ENCODE data around the gene RND3.

RND3 gene

DNA sequence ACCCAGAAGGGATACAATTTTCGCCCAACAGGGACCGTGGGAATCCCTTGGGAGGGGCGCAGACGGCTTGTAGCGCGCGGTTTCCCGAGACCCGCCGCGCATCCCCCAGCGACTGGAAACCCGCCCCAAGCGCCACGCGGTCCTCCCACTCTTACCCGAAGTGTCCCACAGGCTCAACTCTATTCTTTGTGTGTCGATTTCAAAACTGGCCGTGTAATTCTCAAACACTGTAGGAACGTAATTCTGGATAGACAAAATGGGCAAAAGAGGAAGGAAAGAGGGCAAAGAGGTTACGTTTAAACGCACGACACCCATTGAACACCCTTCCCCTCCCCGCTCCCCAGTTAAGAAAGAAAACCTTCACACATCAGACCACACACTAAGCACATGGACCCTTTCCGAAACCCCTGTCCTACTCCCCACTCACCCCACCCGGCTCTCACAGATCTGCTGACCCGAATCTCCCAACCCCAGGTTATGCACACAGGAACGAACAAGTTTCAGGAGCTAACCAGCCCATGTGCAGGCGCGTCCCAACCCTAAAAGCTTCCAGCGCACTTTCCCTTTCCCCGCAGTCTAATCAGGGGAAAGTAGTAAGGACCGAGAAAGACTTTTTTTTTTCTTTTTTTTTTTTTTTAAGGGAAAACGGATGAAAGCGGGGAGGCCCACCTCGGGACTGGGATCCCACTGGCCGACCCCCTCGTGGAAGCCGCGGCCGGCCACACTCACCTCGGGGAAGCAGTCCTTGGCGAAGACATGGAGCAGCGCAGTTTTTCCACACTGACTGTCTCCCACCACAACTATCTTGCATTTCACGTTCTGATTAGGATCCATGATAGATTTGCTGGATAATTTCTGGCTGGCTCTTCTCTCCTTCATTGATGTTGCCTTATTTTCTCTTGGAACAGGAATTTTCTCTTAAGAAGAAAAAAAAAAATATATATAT lies 655 bp downstream of the RND3 start:
- peak; percentile 21 for DNase-seq (ENCODE audit: low spot score)
- in situ Hi-C loops (cut with MboI; ENCODE audit: low pct_unique_long_range_greater_than_20kb, low sequenced_read_pairs, unreplicated experiment): loop anchor here (25.0 kb wide), 1 partner anchor 900 kb away; the partner anchor contains the start of gene MMADHC
- TF ChIP-seq, protein P1, sequence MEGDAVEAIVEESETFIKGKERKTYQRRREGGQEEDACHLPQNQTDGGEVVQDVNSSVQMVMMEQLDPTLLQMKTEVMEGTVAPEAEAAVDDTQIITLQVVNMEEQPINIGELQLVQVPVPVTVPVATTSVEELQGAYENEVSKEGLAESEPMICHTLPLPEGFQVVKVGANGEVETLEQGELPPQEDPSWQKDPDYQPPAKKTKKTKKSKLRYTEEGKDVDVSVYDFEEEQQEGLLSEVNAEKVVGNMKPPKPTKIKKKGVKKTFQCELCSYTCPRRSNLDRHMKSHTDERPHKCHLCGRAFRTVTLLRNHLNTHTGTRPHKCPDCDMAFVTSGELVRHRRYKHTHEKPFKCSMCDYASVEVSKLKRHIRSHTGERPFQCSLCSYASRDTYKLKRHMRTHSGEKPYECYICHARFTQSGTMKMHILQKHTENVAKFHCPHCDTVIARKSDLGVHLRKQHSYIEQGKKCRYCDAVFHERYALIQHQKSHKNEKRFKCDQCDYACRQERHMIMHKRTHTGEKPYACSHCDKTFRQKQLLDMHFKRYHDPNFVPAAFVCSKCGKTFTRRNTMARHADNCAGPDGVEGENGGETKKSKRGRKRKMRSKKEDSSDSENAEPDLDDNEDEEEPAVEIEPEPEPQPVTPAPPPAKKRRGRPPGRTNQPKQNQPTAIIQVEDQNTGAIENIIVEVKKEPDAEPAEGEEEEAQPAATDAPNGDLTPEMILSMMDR (IDR thresholded peaks at IDR 0.05; ENCODE audit: extremely low read depth, insufficient read depth, missing control alignments): no peak

DNA sequence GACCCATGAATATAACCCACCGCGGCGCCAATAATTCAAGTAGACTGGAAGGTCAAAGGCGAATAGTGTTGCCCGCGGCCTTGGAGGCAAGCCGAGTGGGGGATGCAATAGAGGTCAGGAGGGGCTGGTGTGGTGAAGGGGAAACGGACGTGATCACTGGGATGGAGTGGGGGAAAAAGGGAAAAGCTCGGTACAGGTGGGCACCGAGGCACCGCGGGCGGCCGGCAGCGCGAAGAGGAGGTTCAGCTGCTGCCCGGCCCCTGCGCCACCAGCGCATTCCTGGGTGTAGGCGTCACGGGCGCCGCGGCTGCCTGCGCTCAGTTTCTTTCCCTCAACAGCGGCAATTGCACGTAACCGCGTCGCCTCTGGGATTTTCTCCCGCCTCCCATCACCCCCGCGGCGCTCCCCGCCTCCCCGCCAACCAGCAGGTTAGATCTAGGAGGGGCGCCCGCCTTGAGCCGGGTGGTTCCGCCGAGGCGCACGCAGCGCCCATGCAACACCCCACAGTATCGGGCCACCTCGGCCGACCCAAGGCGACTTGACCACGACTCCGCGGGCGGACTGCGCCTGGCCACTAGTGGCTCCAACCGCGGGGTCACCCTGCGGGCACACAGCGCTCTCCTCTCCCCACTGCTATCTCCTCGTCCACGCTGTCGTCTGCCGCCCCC lies 1.5 kb downstream of the RND3 start:
- in situ Hi-C loops (cut with MboI; ENCODE audit: low pct_unique_long_range_greater_than_20kb, low sequenced_read_pairs, unreplicated experiment): loop anchor here (25.0 kb wide), 1 partner anchor 899 kb away; the partner anchor contains the start of gene MMADHC
- TF ChIP-seq, protein P1 (IDR thresholded peaks at IDR 0.05; ENCODE audit: extremely low read depth, insufficient read depth, missing control alignments): no peak
- peak; percentile 17 for DNase-seq (ENCODE audit: low spot score)

DNA sequence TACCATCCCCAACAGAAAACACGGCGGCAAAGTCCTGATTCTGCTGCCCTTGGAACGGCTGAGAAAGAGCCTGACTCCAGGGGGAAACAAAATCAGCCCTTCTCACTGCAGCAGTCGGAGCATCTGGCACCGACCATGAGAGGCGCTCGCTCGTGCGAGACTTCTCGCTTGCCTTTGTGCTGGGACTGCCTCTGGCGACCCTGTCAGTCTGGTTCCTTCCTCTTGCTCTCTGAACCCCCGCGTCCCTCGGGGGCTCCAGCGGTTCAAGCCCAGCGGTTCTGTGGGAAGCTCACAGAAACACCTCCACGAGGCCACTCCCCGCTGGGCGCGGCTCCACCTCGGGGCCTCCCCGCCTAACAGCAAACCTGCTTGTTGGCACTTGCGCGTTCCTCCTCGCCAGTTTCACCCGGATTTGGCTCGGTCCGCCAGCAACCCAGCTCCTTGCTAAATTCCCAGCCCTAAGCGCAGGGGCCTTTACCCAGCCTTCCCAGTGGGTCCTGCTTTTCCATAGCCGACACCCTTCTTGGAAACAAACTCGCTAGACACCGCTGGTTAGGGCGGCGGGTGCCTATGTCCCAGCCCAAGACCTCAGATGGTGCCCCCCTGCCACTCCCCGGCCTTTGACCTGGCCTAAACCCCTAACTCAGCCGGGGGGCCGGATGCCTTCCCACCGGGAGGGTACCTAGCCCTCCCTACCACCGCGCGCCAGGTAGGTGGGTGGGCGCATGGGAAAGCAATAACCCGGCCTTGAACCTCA lies 2.2 kb downstream of the RND3 start:
- TF ChIP-seq, protein P1 (IDR thresholded peaks at IDR 0.05; ENCODE audit: extremely low read depth, insufficient read depth, missing control alignments): no peak
- in situ Hi-C loops (cut with MboI; ENCODE audit: low pct_unique_long_range_greater_than_20kb, low sequenced_read_pairs, unreplicated experiment): loop anchor here (25.0 kb wide), 1 partner anchor 898 kb away; the partner anchor contains the start of gene MMADHC
- peak; percentile 34 for DNase-seq (ENCODE audit: low spot score)

DNA sequence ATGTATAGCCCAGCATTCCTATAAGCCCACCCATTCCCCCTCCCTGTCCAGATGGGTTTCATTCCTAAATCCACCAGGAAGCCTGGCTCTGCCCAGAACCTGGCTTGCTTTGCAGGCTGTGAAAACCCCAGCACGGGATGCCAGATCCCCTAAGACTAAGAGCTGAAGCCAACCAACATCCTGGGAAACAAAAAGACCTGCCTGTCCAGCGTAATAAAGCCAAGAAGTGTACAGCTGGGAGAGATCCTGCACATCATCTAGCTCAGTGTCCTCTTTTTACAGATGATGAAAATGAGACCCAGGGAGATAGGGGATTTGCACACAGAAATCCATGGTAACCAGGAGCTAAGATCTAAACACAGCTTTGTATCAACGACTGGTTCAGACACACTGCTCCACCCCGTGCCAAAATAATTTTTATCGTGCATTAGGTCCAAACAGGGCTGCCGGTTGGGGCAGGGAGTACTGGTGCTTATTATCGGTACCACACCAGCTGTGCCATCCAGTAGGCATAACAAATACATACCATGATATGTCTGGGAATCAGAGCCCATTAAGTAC lies 2.9 kb downstream of the RND3 start:
- in situ Hi-C loops (cut with MboI; ENCODE audit: low pct_unique_long_range_greater_than_20kb, low sequenced_read_pairs, unreplicated experiment): loop anchor here (25.0 kb wide), 1 partner anchor 897 kb away; the partner anchor contains the start of gene MMADHC
- TF ChIP-seq, protein P1 (IDR thresholded peaks at IDR 0.05; ENCODE audit: extremely low read depth, insufficient read depth, missing control alignments): no peak
- no peak for DNase-seq (ENCODE audit: low spot score)

DNA sequence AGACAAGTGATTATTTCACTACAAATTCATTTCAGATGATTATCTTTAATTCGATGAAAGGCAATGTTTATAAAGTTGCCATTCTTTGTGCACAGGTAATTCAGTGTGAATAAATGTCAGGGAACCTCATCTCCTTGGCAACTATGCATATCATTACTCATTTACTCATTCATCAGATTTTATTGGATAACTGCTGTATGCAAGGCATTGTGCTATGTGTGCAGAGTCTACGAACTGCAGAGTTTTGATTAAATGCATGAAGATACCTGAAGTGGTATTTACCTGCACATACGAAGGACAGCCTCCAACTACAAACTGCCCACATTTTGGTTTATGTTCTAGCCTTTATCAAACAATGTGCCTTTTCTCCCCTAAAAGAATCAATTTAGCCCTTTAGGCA lies 3.5 kb downstream of the RND3 start:
- in situ Hi-C loops (cut with MboI; ENCODE audit: low pct_unique_long_range_greater_than_20kb, low sequenced_read_pairs, unreplicated experiment): loop anchor here (25.0 kb wide), 1 partner anchor 897 kb away; the partner anchor contains the start of gene MMADHC

More for the DNA sequence above, 3.5 kb downstream of the RND3 start:
- no peak for DNase-seq (ENCODE audit: low spot score)
- TF ChIP-seq, protein P1 (IDR thresholded peaks at IDR 0.05; ENCODE audit: extremely low read depth, insufficient read depth, missing control alignments): no peak

Data from GM13977 (cell line).